CD4-positive, alpha-beta T cell (primary cell): ENCODE results near the gene SLC35F1. TPM values are rescaled to one million over a fixed set of nuclear protein-coding genes. Genes with fewer than 3 reads are reported as not detected.

Source experiments
- ATAC-seq: fragments of 200-7000 bp; cut with Tn5 transposase; one replicate; pipeline ENCODE4 v1.10.0; 2022; ENCODE audit warnings: mild to moderate bottlenecking; ENCODE audit not compliant: poor library complexity
- CTCF ChIA-PET: fragments of 350-600 bp; sonication (Branson Sonifier 250); formaldehyde crosslinking; loops from one replicate; lab custom pipeline; 2021; ENCODE audit warnings: antibody characterized with exemption, inconsistent platforms; lab: Charles Lee
- POLR2A ChIA-PET: fragments of 350-600 bp; sonication (Branson Sonifier 250); formaldehyde crosslinking; loops from one replicate; lab custom pipeline; 2021; ENCODE audit warnings: antibody characterized with exemption, inconsistent platforms; lab: Charles Lee
- DNase-seq, 14 experiments: peaks; one replicate each; pipeline ENCODE4 v3.0.0-alpha.2; 2013 to 2020; ENCODE audit warnings: mixed read lengths in 2 of 14
- H3K27ac ChIP-seq, 2 donors: one replicate each; pipeline versions ENCODE4 v1.5.1 to v1.7.0; 2013; ENCODE audit warnings: low read length in 2 of 2, low read depth in 1 of 2, mild to moderate bottlenecking in 1 of 2
- H3K27me3 ChIP-seq, 2 experiments: 1 replicate in 1 of 2; 2 replicates in 1 of 2; pipeline versions ENCODE4 v1.6.1 to v1.7.0; 2013; ENCODE audit warnings: low read length in 2 of 2, control low read depth in 1 of 2, mild to moderate bottlenecking in 1 of 2, moderate library complexity in 1 of 2; ENCODE audit not compliant: insufficient read depth in 2 of 2, control insufficient read depth in 1 of 2
- H3K36me3 ChIP-seq: one replicate; pipeline ENCODE4 v1.6.1; 2013; ENCODE audit warnings: low read length, control low read depth; ENCODE audit not compliant: insufficient read depth
- H3K4me1 ChIP-seq: one replicate; pipeline ENCODE4 v1.6.1; 2013; ENCODE audit warnings: low read length, control low read depth; ENCODE audit not compliant: insufficient read depth
- H3K4me3 ChIP-seq: one replicate; pipeline ENCODE4 v1.5.1; 2013; ENCODE audit warnings: mild to moderate bottlenecking, low read length, moderate library complexity
- H3K9me3 ChIP-seq, 2 experiments: 1 replicate in 1 of 2; 2 replicates in 1 of 2; pipeline versions ENCODE4 v1.6.1 to v1.7.0; 2013; ENCODE audit warnings: low read length in 2 of 2, mild to moderate bottlenecking in 2 of 2, control low read depth in 1 of 2, moderate library complexity in 1 of 2; ENCODE audit not compliant: control insufficient read depth in 1 of 2, insufficient read depth in 1 of 2
- H3K27ac Mint-ChIP-seq: one replicate; pipeline ENCODE4 v1.8.0; 2020; ENCODE audit warnings: mixed read lengths
- H3K27me3 Mint-ChIP-seq: one replicate; pipeline ENCODE4 v1.8.0; 2021; ENCODE audit warnings: mixed read lengths
- H3K36me3 Mint-ChIP-seq: one replicate; pipeline ENCODE4 v1.8.0; 2021; ENCODE audit warnings: low read depth, mixed read lengths
- H3K4me1 Mint-ChIP-seq: one replicate; pipeline ENCODE4 v1.8.0; 2021; ENCODE audit warnings: low read depth, mixed read lengths
- H3K4me3 Mint-ChIP-seq: one replicate; pipeline ENCODE4 v1.8.0; 2020; ENCODE audit warnings: mild to moderate bottlenecking, mixed read lengths
- H3K9me3 Mint-ChIP-seq: one replicate; pipeline ENCODE4 v1.8.0; 2020; ENCODE audit warnings: mixed read lengths
- intact Hi-C, 2 experiments: fragments of 100-400 bp; cut with DNase I in 1 of 2; cut with micrococcal nuclease in 1 of 2; formaldehyde crosslinking; loops; one replicate each; pipeline versions ENCODE4 v1.15.1 to v1.9.0; 2023 to 2025; cut with DNase I, micrococcal nuclease
- total RNA-seq, 174 experiments: library from RNA in 2 of 174; stranded (reverse) in 2 of 174; gene quantifications; one replicate each; pipeline ENCODE4 v1.2.3 and lab custom pipeline; 2021 to 2026
- TF ChIP-seq, protein P1 (sequence below): fragments of 200-600 bp; IDR thresholded peaks from one replicate; pipeline ENCODE4 v1.8.0; 2022; ENCODE audit warnings: antibody characterized with exemption, mild to moderate bottlenecking

The SLC35F1 gene
- total RNA-seq, 2 experiments from 2014 or later, result not detected

DNA sequence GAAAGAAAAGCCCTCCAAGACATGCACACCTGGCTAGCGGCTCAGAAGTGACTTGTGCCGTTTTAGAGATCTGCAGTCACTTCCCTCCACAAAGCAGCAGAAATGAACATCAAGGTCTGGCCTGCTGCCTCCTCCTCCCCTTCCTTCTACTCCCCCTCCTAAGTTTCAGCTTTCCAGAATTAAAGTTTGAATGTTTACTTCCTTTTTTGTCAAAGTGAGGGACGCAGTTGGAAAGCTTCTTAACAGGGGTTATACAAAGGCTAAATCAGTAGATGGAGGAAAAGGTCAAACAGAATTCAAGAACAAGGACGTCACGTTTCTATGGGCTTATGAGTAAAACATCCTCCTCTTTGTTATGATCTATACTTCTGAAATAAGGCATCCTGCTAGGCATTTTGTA is 227.7 kb downstream of the SLC35F1 start:
- H3K27me3 Mint-ChIP-seq, result peaks cover 6% of the 10 kb centered on the region
- no peak overlapping the region for H3K27ac ChIP-seq
- no peaks in the 10 kb centered on the region for H3K36me3 Mint-ChIP-seq
- POLR2A ChIA-PET, result no interaction called here
- intact Hi-C loops, result no loop called here
- ATAC-seq (no peak), DNase-seq (no peak)
- no peaks in the 10 kb centered on the region for H3K9me3 ChIP-seq
- TF ChIP-seq, protein P1, sequence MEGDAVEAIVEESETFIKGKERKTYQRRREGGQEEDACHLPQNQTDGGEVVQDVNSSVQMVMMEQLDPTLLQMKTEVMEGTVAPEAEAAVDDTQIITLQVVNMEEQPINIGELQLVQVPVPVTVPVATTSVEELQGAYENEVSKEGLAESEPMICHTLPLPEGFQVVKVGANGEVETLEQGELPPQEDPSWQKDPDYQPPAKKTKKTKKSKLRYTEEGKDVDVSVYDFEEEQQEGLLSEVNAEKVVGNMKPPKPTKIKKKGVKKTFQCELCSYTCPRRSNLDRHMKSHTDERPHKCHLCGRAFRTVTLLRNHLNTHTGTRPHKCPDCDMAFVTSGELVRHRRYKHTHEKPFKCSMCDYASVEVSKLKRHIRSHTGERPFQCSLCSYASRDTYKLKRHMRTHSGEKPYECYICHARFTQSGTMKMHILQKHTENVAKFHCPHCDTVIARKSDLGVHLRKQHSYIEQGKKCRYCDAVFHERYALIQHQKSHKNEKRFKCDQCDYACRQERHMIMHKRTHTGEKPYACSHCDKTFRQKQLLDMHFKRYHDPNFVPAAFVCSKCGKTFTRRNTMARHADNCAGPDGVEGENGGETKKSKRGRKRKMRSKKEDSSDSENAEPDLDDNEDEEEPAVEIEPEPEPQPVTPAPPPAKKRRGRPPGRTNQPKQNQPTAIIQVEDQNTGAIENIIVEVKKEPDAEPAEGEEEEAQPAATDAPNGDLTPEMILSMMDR, result no peak
- no peaks in the 10 kb centered on the region for H3K4me1 ChIP-seq
- no peak overlapping the region for H3K4me3 Mint-ChIP-seq
- no peaks in the 10 kb centered on the region for H3K9me3 Mint-ChIP-seq
- no peak overlapping the region for H3K27ac Mint-ChIP-seq
- H3K36me3 ChIP-seq, result no peaks in the 10 kb centered on the region
- no peaks in the 10 kb centered on the region for H3K4me1 Mint-ChIP-seq
- H3K27me3 ChIP-seq, result peaks cover 0 to 3% of the 10 kb centered on the region in 2 experiments
- CTCF ChIA-PET, result no interaction called here
- no peak overlapping the region for H3K4me3 ChIP-seq

- TF ChIP-seq, protein P1, result no peak
- H3K27ac ChIP-seq, result no peak overlapping the region
- no peaks in the 10 kb centered on the region for H3K4me1 ChIP-seq
- H3K4me3 ChIP-seq, result no peak overlapping the region
- H3K9me3 ChIP-seq, result no peaks in the 10 kb centered on the region
- no peak overlapping the region for H3K27ac Mint-ChIP-seq
- intact Hi-C loops, result no loop called here
- no peak overlapping the region for H3K4me3 Mint-ChIP-seq
- no peaks in the 10 kb centered on the region for H3K9me3 Mint-ChIP-seq
- H3K27me3 Mint-ChIP-seq, result peaks cover 6% of the 10 kb centered on the region
- no peaks in the 10 kb centered on the region for H3K36me3 Mint-ChIP-seq
- no peaks in the 10 kb centered on the region for H3K4me1 Mint-ChIP-seq
- H3K36me3 ChIP-seq, result no peaks in the 10 kb centered on the region
- DNase-seq (no peak), ATAC-seq (no peak)
- POLR2A ChIA-PET, result no interaction called here
- CTCF ChIA-PET, result no interaction called here
- peaks cover 0 to 3% of the 10 kb centered on the region in 2 experiments for H3K27me3 ChIP-seq
Measured at GRCh38 chr6:118135371-118135770, 228.3 kb downstream of the SLC35F1 start.

DNA sequence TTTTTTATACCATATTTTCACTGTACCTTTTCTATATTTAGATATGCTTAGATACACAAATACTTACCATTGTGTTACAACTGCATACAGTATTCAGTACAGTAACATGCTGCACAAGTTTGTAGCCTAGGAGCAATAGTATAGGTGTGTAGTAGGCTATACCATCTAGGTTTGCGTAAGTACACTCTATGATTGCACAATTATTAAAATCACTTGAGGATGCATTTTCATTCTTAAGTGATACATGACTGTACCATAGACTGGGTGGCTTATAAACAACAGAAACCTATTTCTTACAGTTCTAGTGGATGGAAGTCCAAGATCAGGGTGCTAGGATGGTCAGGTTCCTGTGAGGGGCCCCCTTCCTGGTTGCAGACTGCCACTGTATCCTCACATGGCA is 234.1 kb downstream of the SLC35F1 start:
- ATAC-seq, result no peak
- POLR2A ChIA-PET, result no interaction called here
- CTCF ChIA-PET, result no interaction called here
- H3K4me3 Mint-ChIP-seq, result no peak overlapping the region
- peaks cover 10% of the 10 kb centered on the region for H3K27me3 Mint-ChIP-seq
- Histone ChIP-seq H3K9me3 (no peaks in the 10 kb centered on the region), H3K27ac (no peak overlapping the region), H3K36me3 (no peaks in the 10 kb centered on the region), H3K4me1 (no peaks in the 10 kb centered on the region), H3K4me3 (no peak overlapping the region), H3K27me3 (peaks cover 0 to 3% of the 10 kb centered on the region in 2 experiments)
- no peaks in the 10 kb centered on the region for H3K9me3 Mint-ChIP-seq
- intact Hi-C loops, result no loop called here
- TF ChIP-seq, protein P1, result no peak
- no peaks in the 10 kb centered on the region for H3K4me1 Mint-ChIP-seq
- no peak for DNase-seq
- H3K36me3 Mint-ChIP-seq, result no peaks in the 10 kb centered on the region
- H3K27ac Mint-ChIP-seq, result no peak overlapping the region
